Right lobe of liver (tissue), 6 donors: Measurements from ENCODE around the gene ANKRD44. TPM values are rescaled to one million over a fixed set of nuclear protein-coding genes. Genes with fewer than 3 reads are reported as not detected.
A peak's percentile ranks its signal among the peaks of the same experiment; 100 is the strongest.

Experiments used
- ATAC-seq, 4 donors: fragments of 200-7000 bp; cut with Tn5 transposase; one replicate each; pipeline ENCODE4 v1.9.1; 2020; ENCODE audit warnings: mild to moderate bottlenecking in 4 of 4, moderate library complexity in 4 of 4
- DNase-seq, 3 donors: peaks; one replicate each; pipeline ENCODE4 v3.0.0-alpha.2; 2020
- H3K27ac ChIP-seq, 3 donors: fragments of 200-600 bp; one replicate each; pipeline ENCODE4 v1.8.0; 2022
- H3K27me3 ChIP-seq, 2 donors: fragments of 200-600 bp; one replicate each; pipeline ENCODE4 v1.8.0; 2022
- H3K36me3 ChIP-seq, 4 donors: fragments of 200-600 bp; sonication (generic) in 1 of 4; one replicate each; pipeline versions ENCODE4 v1.5.1 to v1.8.0; 2017 to 2022; ENCODE audit warnings: control low read depth in 1 of 4
- H3K4me1 ChIP-seq, 4 donors: fragments of 200-600 bp; sonication (generic) in 1 of 4; one replicate each; pipeline versions ENCODE4 v1.5.1 to v1.8.0; 2017 to 2022; ENCODE audit warnings: control low read depth in 1 of 4
- H3K4me3 ChIP-seq, 3 donors: fragments of 200-600 bp; one replicate each; pipeline ENCODE4 v1.8.0; 2022
- H3K9me3 ChIP-seq, 4 donors: fragments of 200-600 bp; sonication (generic) in 1 of 4; one replicate each; pipeline versions ENCODE4 v1.5.1 to v1.8.0; 2017 to 2022; ENCODE audit warnings: control low read depth in 1 of 4
- CTCF ChIP-seq, 4 donors: fragments of 200-600 bp in 3 of 4; fragments of 450-650 bp in 1 of 4; IDR thresholded peaks; one replicate each; pipeline versions ENCODE4 v1.5.1 to v1.8.0; 2016 to 2022; ENCODE audit warnings: antibody characterized with exemption in 4 of 4, mild to moderate bottlenecking in 2 of 4
- POLR2A ChIP-seq: fragments of 450-650 bp; IDR thresholded peaks from one replicate; pipeline ENCODE4 v1.6.1; 2017; ENCODE audit warnings: antibody characterized with exemption, mild to moderate bottlenecking
- WGBS: methylation state at CpG from one replicate; pipeline ENCODE4 v1.1.6; 2018; ENCODE audit warnings: low coverage, low lambda C conversion rate; ENCODE audit not compliant: insufficient coverage; ENCODE audit errors: missing lambda C conversion rate; 5-methylcytosine and 5-hydroxymethylcytosine counted together
- intact Hi-C, 2 donors: fragments of 100-400 bp; cut with DNase I; formaldehyde crosslinking; loops; one replicate each; pipeline versions ENCODE4 v1.11.2 to v1.14.1; 2022
- total RNA-seq, 6 experiments: library from RNA; depleted of rRNA in 2 of 6; stranded (reverse); fragments of >200 nt in 2 of 6; fragmentation: NEBNext Ultra II Directional in 3 of 6; extraction: Animal tissue kit (Norgen Biotek cat#: 25700) in 3 of 6; gene quantifications; one replicate each; pipeline versions ENCODE4 v1.1.0 to v1.2.4, GENCODE V29; 2016 to 2023
- donor health status: DM: no; HTN: yes; CAD: no.
- donor health status: DM: no; HTN: no; CAD: no.
- donor health status: DM: no; HTN: no; CAD: no.
- donor health status: DM: no; HTN: yes; CAD: no.
- donor health status: DM: no; HTN: yes; CAD: no.

Gene ANKRD44
- total RNA-seq, 6 experiments from 2014 or later = 7.9 to 19.5 (median 13.3) TPM

- DNase-seq (no peak), ATAC-seq (no peak)
- Histone ChIP-seq H3K4me1 (no peaks in the 10 kb centered on the region), H3K36me3 (no peaks in the 10 kb centered on the region), H3K9me3 (no peaks in the 10 kb centered on the region), H3K27me3 (no peaks in the 10 kb centered on the region), H3K27ac (no peak overlapping the region), H3K4me3 (no peak overlapping the region)
- TF ChIP-seq CTCF (IDR thresholded peaks at IDR 0.05) = no peak
- no peak for TF ChIP-seq POLR2A
- 75% methylated on average over 5 of the region's 5 CpGs for WGBS
- intact Hi-C loops = no loop called here
Observed at GRCh38 chr2:197088694-197089093, 221.9 kb downstream of the ANKRD44 start.

DNA sequence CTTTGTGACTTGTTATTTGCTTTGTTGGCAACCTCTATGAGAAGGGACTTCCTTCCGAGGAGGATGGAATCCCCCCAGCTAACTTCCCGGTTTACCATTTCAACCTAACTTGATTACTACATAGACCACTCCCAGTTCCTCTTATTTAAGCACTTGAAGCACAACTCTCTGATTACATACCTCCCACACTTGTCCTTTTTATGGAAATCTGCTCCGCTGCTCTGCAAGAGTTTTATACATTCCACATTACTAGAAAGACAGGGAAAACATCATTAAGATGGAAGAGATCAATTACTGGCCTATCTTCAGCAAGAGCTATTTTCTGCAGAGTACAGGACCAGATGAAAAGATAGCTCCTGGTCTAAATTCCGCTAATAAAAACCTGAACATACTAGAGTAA is 224.1 kb downstream of the ANKRD44 start:
- 67% methylated on average over 4 of the region's 4 CpGs for whole genome bisulfite sequencing
- DNase-seq (no peak), ATAC-seq (peak; percentile 32 to 57 (median 50))
- TF ChIP-seq CTCF (IDR thresholded peaks at IDR 0.05) (no peak), POLR2A (no peak)
- Histone ChIP-seq H3K36me3 (no peaks in the 10 kb centered on the region), H3K9me3 (no peaks in the 10 kb centered on the region), H3K27me3 (no peaks in the 10 kb centered on the region), H3K4me1 (no peaks in the 10 kb centered on the region), H3K4me3 (no peak overlapping the region), H3K27ac (no peak overlapping the region)
- intact Hi-C loops = no loop called here

GRCh38 chr2:197085665-197086064 is 224.9 kb downstream of the ANKRD44 start:
- ATAC-seq (no peak), DNase-seq (no peak)
- WGBS = 100% methylated on average over 5 of the region's 5 CpGs
- H3K36me3 ChIP-seq = no peaks in the 10 kb centered on the region
- no peak overlapping the region for H3K27ac ChIP-seq
- intact Hi-C loops = no loop called here
- no peaks in the 10 kb centered on the region for H3K27me3 ChIP-seq
- TF ChIP-seq POLR2A (no peak), CTCF (IDR thresholded peaks at IDR 0.05) (no peak)
- no peak overlapping the region for H3K4me3 ChIP-seq
- H3K9me3 ChIP-seq = no peaks in the 10 kb centered on the region
- no peaks in the 10 kb centered on the region for H3K4me1 ChIP-seq

- H3K27me3 ChIP-seq = no peaks in the 10 kb centered on the region
- H3K4me1 ChIP-seq = no peaks in the 10 kb centered on the region
- intact Hi-C loops = no loop called here
- no peak overlapping the region for H3K27ac ChIP-seq
- TF ChIP-seq CTCF (IDR thresholded peaks at IDR 0.05) = no peak
- TF ChIP-seq POLR2A = no peak
- H3K4me3 ChIP-seq = no peak overlapping the region
- no peaks in the 10 kb centered on the region for H3K9me3 ChIP-seq
- H3K36me3 ChIP-seq = peaks cover 0 to 3% (median 0%) of the 10 kb centered on the region in 4 donors
- 55% methylated on average over 4 of the region's 4 CpGs for WGBS
- peak in 1 of 4 donors; percentile 43 for ATAC-seq
- no peak for DNase-seq
Observed at GRCh38 chr2:197081294-197081693, 229.3 kb downstream of the ANKRD44 start.

DNA sequence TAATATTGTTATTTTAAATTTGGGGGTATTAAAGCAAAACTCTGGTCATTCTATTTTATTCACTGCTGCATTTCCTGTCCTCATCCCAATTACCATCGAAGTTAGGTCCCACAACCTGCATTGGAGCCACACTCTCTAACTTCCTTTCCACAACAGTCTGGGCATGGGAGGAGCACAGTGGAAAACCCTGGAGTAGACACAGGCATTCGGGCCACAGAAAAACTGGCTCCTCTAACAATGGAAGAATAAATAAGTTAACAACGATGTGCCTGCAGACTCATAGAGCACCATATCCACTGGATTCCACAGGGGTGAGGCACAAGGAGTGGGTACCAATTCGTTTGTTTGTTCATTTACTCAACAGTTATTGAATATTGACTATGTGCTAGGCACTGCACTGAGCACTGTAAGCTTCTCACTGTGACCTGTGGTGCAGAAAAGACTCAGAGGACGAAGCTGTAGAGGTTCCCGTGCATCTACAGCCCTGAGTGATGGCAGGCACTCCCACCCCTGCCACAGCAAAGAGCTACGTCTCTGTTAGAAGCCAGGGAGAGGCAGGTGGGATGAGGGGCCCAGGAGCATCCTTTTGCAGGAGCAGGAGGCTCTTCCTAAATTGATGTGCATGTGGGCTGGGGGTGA is 229.9 kb downstream of the ANKRD44 start:
- DNase-seq = no peak
- no peak for ATAC-seq
- H3K27me3 ChIP-seq = no peaks in the 10 kb centered on the region
- no peaks in the 10 kb centered on the region for H3K9me3 ChIP-seq
- intact Hi-C loops = no loop called here
- no peaks in the 10 kb centered on the region for H3K4me1 ChIP-seq
- H3K27ac ChIP-seq = no peak overlapping the region
- no peak for TF ChIP-seq POLR2A
- no peak for TF ChIP-seq CTCF (IDR thresholded peaks at IDR 0.05)
- no peak overlapping the region for H3K4me3 ChIP-seq
- peaks cover 0 to 3% (median 0%) of the 10 kb centered on the region in 4 donors for H3K36me3 ChIP-seq
- WGBS = 92% methylated on average over 6 of the region's 7 CpGs
